RKO (cell line): ENCODE measurements around the gene CPB1.

Experiments used
- DNase-seq: peaks from one replicate; pipeline ENCODE4 v3.0.0-alpha.2; 2016; ENCODE audit warnings: low spot score

CPB1 gene

DNA sequence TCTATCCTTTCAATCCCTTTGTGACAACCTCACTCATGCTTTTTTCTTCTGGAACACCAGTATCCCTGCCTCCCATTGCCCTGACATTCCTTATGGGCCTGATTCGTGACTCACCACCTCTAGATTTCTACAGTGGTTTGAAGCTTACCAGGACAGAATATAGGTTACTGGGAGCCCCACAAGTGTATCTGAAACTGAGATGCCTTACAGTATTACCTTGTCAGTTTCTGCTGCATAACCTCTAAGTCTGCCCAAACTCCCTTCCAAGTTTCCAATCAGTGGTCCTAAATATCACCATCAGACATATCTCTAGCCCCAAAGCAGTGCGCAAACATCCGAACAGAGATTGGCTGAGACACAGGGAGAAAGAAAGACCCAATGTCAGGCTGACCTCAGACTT, 5.6 kb downstream of the CPB1 start:
- no peak for DNase-seq

DNA sequence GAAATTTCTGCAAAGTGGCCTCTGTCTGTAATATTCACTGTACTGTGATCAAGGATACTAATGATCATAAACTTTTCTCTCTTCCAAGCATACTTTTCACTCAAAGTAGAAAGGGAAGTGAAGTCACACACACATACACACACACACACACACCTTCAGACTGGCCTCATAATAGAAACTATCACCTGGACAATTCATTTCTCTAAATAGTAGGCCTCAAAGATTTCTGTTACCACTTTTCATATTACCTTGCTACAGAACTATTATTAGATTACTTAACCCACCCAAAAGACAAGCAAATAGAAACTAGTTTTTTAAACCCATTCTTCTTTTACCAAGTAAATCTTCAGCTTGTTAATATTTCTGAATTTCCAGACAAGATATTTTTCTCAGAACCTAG, 12.2 kb downstream of the CPB1 start:
- no peak for DNase-seq

DNA sequence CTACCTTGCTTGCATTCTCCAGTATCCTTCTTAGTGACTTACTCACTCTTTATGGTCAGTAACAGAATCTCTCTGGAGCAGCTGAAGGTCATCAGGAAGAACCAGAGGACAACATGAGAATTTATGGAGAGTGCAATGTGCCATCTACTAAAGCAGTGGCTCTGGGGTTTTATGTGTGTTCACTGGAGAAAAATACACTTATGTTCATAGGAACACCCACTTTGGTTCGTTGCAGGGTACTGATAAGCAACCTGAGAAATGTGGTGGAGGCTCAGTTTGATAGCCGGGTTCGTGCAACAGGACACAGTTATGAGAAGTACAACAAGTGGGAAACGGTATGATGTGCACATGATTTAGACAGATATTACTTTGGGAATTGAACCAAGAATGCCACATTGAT, 12.8 kb downstream of the CPB1 start:
- no peak for DNase-seq

DNA sequence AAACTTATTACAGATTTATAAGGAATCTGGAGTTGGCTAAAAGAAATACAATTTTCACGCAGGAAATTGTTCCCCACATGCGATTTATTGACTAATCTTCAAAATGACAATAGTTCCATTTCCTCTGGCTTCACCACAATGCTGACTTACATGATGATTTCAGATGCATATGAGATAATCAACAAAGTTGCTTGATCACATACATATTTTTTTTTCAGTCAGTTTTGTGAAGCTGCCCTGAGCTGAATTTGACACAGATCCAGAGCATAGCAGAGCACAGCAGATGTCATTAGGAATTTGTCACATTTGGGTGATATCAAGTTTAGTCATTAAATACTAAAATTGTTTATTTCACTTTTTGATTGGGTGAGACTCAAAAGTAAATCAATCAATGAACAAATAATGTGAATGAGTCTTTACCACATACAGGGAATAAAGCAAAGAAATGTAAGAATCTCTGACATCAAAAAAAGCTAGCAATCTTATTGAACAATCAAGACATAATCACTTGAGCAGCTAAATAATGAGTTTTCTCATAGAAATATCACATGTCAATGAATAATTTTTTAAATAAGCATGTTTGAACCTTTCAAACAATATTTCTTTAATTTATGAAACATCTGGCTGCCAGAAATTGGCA, 18.3 kb downstream of the CPB1 start:
- DNase-seq: no peak

DNA sequence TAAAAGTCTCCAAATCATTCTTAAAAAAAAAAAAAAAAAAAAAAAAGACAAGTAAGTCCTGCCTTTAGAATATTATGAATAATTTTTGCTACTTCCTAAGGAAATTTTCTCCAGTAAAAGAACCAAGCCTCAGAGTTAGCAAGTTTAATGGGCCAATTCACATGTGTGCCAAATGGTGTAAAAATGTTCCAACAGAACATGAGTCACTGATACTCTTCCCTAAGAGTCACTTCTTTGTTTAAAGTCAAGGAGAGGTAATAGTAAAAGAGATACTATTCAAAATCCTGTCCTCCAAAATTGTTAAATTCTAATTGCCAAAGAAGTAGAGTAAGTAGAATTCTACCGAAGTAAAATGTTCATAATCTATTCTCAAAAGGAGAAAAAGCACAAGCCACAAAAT, 19.7 kb downstream of the CPB1 start:
- no peak for DNase-seq

DNA sequence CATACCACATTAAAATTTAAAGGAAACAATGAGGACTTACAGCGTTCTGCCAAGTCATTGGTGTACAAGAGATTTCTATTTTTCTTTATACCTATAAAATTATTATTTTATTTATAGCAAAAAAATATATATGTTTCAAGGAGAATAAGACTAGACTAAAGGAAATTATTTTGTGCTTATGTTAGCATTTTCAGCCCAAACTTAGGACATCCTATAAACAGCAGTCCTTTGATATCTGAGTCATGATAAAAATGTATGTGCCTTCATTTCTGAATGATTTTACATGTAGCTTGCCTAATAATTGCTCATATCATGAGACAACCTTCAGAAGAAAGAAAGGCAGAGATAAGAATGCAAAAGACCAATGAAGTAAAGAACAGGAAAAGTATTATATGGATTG, 20.8 kb downstream of the CPB1 start:
- DNase-seq: no peak

DNA sequence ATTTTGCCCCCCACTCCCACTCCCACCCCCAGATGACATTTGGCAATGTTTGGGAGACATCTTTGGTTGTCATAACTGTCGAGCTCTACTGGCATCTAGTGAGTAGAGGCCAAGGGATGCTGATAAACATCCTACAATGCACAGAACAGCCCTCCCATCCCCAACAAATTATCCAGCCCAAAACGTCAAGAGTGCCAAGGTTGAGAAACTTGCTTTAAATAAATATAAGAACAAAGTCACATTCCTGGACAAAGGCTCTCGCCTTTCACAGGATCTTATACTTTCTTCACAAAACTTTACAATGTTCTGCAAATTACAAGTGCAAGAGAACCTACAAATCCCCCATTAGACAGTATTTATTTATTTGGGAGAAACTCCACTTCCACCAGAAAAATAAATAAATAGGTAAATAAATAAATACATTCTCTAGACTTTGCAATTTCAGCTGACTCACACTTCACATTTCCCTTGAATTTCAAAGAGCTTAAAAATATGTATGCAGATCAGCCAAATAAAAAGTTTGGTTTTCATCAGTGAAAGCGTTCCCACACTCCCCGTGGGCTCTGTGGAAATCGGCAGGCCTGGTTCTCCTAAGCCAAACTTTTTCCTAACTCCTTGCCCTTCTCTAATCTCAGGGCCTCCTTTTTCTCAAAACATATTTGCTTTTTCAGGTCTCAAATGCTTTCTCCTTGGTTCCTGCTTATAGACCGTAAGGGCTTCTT, 24.8 kb downstream of the CPB1 start:
- no peak for DNase-seq

DNA sequence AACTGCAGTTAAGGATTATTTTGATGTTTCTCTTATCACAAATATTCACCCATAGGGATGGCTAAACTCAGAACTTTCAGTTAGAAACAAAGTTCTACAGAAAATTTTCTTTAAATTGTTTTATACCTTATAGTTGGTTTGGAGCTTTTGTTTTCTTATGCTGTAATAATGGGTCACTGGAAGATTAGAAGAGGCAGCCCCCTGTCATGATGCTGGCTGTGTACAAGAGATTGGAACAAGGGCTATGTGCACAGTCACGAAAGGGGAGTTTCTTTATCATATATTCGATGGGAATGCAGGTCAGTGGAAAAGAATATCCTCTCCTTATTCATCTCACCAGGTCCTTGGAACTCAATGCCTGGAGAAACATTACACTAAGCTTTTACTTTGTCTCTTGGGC, 25.5 kb downstream of the CPB1 start:
- DNase-seq: no peak

DNA sequence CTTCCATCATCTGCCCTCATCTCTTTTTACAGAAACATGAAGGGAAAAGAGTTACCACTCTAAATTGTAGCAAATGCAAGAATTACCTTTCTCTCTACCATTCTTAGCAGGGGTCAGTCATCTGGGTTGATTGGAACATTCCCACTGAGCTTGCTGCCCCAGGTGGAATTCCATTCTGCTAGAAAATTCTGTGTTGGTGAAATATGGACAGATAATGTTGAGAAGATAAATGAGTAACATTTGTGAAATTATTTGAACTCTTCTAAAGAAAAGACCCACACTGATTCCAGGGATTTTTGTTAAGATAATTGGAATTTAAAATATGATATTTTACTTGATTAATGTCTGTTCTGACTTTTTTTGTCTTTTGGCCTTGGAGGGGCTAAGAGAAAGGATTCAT, 26.4 kb downstream of the CPB1 start:
- no peak for DNase-seq

DNA sequence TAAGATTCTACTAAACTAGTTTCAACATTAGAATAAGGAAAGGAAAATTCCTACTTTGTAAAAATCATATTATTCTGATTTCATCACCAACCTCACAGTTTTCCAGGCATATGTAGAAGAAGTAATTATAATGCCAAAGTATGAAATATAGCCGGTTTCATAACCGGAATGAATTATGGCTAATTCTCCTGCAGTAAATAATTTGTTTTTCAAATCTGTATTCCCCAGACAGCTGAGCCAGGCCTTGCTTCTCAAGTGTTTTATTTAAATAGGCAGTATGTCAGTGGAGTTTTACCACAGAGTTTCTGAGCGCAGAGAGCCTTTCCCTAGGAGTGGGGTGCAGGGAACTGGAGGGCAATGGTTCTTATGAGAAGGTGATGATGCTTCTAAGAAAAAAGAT, 28.8 kb downstream of the CPB1 start:
- DNase-seq: no peak

DNA sequence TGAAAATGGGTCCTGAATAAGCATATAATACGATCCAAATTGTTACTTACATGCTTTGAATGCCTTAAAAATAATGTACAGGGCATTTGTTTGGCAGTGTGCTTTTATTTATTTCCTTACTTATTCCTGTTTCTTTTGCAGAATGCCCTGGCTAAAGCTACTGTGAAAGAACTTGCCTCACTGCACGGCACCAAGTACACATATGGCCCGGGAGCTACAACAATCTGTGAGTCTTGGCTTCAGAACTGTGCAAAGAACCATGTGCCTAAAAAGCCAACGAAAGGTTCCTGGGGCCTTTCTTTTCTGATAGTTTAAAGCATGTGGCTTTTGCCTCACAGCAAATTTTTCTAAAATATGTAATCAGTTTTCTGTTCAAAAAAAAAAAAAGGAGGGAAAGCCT, 29.7 kb downstream of the CPB1 start:
- no peak for DNase-seq

DNA sequence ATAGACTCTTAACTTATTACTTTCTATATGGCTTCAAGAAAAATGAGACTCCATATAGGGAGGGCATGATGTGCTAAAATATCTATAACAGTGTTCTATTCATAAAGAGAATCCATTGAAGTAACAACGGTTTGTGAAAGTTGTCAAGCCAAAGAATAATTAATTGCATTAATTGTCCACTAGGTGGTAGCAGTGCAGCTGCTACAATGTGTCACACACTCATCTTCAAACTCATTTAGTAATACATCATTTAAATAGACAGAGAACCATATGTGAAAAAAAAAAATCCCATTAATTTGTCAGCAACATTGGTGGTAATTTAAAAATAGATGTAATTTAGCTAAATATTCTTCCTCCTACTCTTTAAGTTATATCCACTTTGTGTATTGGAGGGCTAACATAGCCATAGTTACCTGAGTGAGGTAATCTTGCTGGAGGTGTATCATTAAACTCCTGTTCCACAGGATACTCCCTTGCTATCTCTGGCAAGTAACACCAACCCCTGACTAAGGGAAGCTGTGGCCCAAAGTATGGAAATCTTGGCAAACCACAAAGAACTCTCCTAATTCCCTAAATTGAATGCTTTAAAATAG, 33.8 kb downstream of the CPB1 start:
- DNase-seq: peak; percentile 80

DNA sequence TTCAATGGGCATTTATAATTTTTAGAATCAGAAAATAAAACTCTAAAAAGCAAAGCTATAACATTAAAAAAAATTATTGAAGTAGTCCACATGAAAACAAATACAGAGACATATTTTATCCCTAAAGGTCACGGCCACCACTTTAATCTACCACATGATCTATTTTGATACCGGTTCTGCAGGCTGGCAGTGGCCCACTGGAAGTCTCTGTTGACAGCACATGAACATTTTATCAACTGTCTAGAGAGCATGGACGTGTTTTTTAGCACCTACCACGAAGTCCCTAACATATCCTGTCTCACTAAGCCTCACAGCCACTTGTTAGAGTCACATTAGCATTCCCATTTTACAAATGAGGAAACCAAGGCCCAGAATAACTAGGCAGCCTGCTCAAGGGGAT, 35.7 kb downstream of the CPB1 start:
- no peak for DNase-seq

DNA sequence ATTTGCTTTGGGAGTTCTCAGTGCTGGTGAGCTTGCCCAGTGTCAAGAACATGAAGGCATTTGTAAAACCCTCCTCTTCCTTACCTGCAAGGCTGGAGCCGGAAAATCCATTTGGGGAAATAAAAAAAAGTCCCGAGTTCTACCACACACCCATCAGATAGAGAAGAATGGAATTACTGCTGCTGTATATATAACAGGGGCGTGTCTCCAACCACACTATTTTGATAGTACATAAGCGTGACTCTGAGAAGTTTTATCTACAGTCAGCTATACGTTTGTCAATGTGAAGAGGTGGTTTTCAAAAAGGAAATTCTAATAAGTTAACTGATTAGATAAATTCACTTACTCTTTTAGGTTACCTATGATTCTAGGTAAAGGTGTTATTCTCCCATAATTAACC, 36.2 kb downstream of the CPB1 start:
- no peak for DNase-seq

DNA sequence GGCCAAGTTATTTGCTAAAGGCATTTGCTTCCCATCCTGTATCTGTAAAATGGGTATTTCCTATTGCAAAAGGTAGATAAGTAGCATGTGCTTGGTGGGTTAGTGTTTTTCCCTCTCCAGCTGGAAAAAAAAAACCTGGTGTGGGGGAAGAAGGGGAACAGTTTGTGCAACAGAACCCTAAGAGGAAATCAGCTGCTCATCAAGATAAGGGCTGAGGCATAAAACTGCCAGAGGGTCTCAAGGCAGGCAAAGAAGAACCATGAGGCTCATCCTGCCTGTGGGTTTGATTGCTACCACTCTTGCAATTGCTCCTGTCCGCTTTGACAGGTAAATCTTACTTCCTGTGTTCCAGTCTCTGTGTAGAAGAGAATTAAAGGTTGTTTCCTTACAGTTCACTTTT, 37.4 kb downstream of the CPB1 start, which contains the start of gene CPA3:
Gene CPA3 (plus strand): TSS at position 248 of the 400 bp plus-strand sequence. CDS start 12 bp downstream, at position 260.
- no peak for DNase-seq

DNA sequence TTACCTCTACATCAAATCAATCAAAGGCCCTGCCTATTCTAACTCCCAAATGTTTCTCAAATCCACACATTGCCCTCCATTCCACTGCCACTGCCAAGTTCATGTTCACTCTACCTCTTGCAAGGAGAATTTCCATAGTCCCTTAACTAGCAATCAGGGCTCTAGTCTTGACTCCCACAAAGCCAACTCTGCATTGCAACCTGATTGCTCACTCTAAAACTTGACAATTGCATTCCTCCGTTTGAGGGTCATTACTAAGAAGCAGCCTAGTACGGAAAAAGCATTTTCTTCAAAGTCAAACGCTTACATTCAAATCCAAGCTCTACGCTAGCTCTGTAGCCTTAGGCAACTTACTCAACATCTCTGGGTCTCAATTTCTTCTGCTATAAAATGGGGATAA, 38.6 kb downstream of the CPB1 start:
- no peak for DNase-seq

DNA sequence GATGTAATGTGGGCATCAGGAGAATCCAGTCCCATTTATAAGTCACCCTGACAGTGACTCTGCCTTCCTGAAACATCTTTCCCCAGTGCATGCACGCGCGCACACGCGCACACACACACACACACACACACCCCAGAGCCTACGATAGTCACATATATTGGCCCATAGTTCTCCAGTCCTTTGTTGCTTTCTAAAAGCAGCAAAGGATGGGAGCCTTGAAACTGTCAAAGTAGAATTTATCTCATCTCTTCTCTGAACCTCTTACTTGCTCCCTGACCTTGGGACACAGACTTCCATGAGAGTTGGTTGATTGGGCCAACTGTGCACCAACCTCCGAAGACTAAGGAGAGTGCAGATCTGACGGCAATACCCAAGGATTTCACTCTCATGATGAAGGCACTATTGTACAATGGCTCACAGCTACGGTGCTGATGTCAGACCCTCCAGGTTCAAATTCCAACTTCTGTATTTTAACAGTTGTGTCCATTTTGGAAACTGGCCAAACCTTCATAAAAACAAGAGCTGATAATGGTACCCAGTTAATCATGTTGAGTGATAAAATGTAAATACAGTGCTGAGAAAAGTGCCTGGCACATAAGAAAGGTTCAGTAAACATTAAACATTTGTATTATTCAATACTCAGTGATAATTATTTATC, 45.8 kb downstream of the CPB1 start:
- no peak for DNase-seq

DNA sequence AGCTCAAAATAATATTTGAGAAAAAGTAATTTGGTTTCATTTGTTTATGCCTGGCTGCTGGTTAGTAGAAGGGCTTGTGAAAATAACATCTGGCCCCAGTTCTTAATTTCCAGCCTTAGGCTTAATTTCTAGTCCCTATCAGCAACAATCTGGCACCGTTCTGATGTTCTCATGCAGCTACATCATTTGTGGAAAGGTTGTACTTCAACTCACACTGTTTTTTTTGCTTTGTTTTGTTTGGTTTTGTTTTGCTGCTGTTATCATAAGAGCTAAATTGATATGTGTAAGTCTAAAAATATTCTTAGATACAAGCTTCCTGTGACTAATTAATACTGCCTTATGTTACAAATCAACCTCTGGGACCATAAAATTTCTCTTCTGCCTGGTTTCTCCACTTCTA, 46.4 kb downstream of the CPB1 start:
- DNase-seq: no peak

DNA sequence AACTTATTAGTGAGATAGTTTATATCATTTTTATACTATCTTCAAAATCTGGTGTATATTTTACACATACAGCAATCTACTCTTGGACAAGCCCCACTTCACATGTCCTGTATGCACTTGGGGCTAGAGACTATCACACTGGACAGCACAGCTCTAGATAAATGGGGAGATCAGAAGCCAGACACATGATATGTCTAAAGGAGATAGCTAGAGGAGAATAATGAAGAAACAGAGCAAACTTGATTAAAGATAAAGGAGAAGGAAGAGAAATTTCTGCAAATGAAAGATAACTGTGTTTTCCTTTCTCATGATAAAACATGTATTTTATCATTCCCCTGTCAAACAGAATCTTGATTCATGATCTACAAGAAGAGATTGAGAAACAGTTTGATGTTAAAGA, 50.5 kb downstream of the CPB1 start:
- DNase-seq: no peak

DNA sequence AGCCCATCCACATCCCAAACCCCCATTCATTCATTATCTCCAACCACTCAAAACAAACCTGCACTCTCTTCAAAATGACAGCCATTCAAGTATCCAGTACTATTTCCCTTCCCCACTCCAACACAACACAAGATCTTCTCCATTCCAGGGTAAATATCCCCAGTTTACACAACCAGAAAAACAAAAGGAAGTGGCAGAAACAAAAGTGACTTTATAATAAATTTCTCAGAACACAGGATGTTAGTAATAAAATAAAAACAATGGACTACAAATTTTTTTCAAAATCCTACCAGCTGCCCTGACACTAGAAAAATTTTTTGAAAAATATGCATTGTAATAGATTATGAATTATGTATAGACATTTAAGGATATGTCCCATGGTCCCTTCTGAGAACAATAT, 51.6 kb downstream of the CPB1 start:
- no peak for DNase-seq

DNA sequence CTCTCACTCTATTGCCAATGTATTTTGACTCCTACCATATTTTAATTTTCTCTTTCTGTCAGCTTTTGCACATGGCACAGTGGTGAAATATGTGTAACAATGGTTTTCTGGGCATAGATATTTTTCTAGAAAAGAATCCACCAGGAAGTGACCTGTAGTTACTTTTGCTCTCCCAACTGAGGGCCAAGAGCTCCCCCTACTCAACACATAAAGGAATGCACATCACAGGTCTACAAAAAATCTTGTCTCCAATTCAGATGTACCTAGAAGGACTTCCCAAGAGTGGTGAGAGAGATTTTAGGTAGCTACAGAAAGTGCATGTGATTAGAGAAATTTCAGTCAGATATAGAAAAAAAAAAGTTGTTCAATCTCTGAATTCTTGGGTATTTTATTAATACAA, 53.1 kb downstream of the CPB1 start:
- DNase-seq: peak; percentile 44

DNA sequence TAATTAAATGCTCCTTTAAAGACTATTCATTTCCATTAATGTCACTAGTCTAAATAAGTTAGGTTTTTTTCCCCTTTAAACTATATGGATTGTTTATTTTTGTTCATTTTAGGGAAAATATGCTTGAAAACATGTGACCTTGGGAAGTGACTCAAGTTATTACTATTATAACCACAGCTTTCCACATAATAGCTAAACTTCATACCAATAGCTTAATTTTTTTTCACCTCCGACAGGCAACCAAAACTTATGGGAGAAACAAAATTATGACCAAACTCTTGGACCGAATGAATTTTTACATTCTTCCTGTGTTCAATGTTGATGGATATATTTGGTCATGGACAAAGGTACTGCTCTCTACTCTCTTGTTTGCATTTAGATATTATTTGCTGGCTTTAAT, 53.7 kb downstream of the CPB1 start:
- DNase-seq: no peak

DNA sequence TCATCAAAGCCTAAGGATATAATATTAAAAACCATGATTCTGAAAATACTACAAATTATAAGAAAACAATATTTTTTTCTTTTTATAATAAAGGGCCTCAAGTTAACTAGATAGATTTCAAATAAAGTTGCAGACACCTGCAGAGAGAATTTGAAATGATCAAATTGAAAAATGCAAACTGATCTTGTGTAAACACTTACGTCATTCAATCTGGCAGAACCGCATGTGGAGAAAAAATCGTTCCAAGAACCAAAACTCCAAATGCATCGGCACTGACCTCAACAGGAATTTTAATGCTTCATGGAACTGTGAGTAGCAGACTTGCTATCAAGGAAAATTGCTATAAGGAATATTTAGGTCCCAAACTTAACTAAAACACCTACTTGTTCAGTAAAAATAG, 54.7 kb downstream of the CPB1 start:
- no peak for DNase-seq
